Glomerular endothelial cell (primary cell): ENCODE results near the gene ZDHHC7. TPM values are rescaled to one million over a fixed set of nuclear protein-coding genes. Genes with fewer than 3 reads are reported as not detected.
"Not testable (repeated sequence)": the region's sequence is repeated elsewhere in the genome, so short reads cannot be mapped to it uniquely, and the experiment has no call there.

Experiments used
- DNase-seq: peaks from one replicate; pipeline ENCODE4 v3.0.0-alpha.2; 2011; ENCODE audit warnings: low read depth, low spot score; ENCODE audit errors: extremely low read depth
- total RNA-seq: library from RNA; depleted of rRNA; stranded (reverse); fragments of >200 nt; gene quantifications from 2 replicates; pipeline ENCODE4 v1.2.3, GENCODE V29; 2015

ZDHHC7 gene, protein sequence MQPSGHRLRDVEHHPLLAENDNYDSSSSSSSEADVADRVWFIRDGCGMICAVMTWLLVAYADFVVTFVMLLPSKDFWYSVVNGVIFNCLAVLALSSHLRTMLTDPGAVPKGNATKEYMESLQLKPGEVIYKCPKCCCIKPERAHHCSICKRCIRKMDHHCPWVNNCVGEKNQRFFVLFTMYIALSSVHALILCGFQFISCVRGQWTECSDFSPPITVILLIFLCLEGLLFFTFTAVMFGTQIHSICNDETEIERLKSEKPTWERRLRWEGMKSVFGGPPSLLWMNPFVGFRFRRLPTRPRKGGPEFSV
- total RNA-seq: 71.7 and 72.6 TPM in 2 replicates

GRCh38 chr16:85010931-85011845 is at the start of gene ZDHHC7:
TSS of gene ZDHHC7 (minus strand) at chr16:85011535. CDS start at chr16:84990618, 20,917 bp downstream.
- no peak for DNase-seq

DNA sequence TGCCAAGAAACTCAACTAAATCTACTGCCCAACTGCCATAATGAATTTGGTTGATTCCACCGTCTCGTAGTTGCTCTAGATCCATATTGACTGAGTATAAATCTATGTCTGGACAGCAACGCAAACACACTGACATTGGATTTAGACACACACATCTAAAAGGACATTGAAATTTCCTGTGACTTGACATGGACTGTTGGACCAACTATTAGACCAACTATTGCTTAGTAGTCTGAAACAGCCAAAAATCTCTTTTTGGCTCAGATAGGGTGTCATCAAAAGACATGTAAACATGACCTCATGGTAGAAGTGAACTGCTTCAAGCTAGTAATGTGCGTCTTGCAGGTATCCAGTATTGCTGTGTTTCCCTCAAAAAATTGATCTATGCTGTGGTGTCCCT is 47.6 kb upstream of the ZDHHC7 start:
- DNase-seq: no peak

DNA sequence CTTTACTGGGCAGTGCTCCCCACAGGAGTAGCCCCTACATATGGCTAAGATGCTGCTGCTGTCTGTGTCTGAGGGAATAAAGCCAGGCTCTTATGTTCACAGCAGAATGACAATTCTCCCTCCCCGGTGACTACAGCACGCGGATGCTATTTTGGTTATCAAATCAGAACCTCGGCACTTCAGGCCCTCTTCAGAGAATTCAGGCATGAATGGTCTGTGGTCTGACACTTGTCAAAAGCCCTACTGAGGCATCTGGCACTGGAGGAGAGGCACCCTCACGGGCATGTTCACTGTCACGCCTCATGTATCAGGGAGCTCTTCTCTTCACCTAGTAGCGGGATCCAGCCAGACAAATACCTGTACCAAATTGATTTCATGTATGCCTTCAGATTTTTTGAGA is 46.6 kb upstream of the ZDHHC7 start:
- DNase-seq: no peak

GRCh38 chr16:85057212-85057889 is 46.0 kb upstream of the ZDHHC7 start:
- no peak for DNase-seq

DNA sequence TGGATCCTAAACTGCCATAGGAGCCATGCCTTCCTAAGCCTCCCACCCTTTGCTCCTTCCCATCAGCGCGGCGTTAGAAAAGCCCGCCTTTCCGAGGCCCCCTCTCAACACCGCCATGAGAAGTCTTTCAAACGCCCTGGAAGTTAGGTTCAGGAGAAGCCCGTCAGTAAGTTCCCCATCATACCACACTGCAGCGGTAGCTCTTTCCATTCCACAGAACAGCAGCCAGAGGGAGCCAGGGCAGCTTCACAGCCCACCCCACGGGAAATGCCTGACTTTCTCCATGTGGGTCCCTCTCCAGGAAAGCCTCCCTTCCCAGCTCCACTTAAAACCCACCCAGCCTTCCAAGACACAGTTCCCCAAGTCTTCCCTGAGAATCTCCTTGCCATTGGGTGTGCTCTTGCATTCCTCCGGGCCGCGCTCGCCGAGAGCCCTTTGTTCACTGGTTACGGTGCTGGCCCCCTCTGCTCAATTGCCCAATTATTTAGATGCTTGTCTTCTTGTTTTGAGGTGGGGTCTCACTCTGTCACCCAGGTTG is 44.9 kb upstream of the ZDHHC7 start:
- no peak for DNase-seq

DNA sequence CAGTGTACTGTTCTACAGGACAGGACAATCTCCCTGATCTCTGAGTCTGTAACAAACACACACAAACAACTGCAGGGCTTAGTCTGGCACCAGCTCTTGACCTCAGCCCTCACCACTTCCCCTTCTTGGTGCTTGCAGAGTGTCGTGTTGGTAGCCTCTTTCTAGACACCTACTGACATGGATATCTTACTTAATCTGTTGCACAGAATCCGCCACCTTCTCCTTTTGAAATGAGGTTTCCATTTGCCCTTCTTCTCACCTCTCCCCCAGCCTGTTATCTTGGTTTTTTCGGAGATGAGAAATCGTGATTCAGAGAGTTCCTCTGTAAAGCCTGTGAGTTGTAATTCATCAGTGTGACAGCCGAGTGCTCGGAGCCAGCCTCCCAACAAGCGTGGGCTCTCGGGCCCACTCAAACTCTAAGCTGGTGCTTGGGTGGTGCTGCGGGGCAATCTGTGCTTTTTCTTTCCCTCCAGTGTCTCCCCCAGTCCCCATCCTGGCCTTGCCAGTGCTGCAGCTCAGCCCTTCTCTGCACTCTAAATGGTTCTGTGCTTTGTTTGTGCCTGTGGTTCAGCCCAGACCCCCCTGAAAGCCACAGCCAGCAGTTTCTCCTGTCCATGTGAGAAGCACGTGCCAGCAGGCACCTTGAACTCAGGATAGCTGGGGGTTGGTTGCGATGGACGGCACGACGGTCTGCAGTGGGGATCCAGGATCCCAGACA is 44.3 kb upstream of the ZDHHC7 start:
- peak; percentile 33 for DNase-seq

DNA sequence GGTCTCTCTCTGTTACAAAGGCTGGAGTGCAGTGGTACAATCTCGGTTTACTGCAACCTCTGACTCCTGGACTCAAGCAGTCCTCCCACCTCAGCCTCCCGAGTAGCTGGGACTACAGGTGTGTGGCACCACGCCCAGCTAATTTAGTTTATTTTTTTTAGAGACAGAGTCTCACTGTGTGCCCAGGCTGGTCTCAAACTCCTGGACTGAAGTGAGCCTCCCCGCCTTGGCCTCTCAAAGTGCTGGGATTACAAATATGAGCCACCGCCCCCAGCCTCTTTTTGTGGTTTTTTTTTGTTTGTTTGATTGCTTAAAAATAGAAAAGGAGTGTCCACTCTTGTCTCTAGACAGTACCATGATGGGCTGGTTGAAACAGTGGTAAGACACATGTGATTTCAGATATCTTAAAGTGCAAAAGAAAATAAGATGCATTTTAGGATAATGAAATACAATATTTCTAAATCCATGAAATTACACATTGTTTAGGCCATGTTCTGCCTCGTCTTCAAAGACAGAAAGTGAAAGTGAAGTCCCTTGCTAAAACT is 43.7 kb upstream of the ZDHHC7 start:
- no peak for DNase-seq

- DNase-seq: not testable (repeated sequence)
These were observed 43.0 kb upstream of the ZDHHC7 start for GRCh38 chr16:85054321-85054720.

- DNase-seq: no peak
These were observed 41.2 kb upstream of the ZDHHC7 start for GRCh38 chr16:85052536-85052935.

GRCh38 chr16:85051683-85052082 is 40.3 kb upstream of the ZDHHC7 start:
- no peak for DNase-seq

- DNase-seq: no peak
These were observed 39.8 kb upstream of the ZDHHC7 start for GRCh38 chr16:85051067-85051581.

GRCh38 chr16:85049706-85050305 is 38.5 kb upstream of the ZDHHC7 start:
- no peak for DNase-seq

DNA sequence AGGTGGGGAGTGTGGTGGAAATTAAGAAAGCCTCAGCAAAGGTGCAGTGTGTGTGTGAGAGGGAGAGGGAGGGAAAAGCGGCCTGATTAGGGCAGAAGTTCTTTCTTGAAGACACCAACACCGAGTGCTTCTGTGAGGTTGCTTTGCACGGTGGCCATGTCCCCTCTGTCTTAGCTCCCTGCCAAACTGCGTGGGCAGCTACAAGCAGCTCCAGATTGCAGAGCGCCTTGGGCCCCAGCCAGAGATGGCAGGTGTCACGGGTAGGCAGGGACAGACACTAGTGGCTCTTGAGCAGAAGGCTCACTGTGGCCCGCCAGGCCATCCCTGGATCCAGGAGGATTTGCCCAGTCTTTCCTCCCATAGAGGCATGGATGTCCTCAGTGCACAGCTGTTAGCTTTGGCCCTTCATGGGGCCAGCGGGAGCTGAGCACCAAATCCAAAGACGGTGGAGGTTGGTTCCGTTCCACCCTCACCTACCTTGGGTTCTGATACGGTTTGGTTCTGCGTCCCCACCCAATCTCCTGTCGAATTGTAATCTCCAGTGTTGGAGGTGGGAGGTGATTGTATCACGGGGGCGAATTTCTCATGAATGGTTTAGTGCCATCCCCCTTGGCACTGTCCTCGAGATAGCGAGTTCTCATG is 37.7 kb upstream of the ZDHHC7 start:
- DNase-seq: no peak

DNA sequence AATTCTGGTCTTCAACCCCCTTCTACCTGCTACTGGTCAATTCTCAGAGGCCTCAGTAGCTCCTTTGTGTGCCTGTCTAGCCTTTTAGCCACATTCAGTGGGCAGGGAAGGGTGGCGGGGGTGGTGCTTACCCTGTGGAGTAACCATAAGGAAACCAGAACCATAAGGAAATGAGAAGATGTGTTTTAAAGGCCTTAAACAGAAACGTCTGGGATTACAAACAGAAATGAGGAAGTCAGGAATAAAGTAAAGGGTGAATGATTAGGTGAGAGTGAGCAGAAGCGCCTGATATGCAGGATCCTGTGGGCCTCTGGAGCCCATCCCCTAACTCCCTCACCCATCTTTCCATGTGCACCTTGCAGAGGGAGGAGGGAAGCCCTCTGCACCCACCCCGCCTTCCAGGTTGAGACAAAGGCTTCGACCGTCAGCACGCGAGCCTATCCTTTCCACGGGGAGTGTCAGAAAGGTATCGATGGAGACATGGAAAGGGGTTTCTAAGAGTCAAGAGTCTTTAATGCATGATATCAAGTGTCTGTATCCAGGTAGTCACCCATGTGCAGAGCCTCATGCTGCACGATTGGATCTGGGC is 36.6 kb upstream of the ZDHHC7 start:
- DNase-seq: no peak

DNA sequence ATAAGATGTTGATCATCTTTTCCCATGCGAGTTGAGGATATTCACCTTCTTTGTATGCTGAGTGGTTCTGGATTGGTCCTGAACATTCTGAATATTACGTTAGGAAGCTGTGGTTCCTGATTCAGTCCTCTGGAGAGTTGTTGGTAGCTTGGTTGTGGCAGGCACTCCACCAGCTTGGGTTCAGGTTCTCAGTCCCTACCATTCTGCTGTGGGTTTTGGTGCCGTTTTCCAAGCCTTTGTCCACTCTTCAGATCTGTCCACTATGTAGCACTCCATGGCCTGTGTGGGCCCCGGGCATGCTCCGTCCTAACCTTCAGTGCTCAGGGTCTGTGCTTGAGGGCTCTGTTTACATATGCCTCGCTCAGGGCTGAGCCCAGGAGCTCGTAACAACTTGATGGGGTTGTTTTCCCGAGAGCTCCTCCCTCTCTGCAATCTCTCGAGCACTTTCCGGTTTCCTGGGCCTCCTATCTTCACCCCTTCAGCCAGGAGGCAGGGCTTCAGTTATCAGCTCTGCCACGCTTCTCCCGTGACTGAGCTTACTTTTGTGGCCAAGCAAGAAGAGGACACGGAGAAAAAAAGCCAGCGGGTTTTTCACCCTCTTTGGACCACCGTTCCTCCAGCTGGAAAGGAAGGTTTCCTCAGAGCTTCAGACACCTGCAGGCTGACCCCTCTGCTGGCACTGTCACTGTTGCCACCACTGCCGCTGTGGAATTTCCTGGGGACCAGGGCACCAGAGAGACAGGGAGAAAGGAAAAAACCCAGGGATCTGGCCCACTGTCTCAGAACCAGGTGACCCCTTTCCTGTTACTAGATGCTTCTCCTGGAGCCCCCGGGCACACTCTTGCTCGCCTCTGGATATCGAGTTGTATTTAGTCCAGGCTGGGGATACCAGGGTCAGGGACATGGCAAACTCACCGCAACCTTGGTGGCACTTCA is 35.9 kb upstream of the ZDHHC7 start:
- no peak for DNase-seq

GRCh38 chr16:85046472-85046916 is 35.2 kb upstream of the ZDHHC7 start:
- no peak for DNase-seq

GRCh38 chr16:85045641-85046471 is 34.5 kb upstream of the ZDHHC7 start:
- DNase-seq: no peak
